ENCODE measurements around the gene GMPR2. TPM values are rescaled to one million over a fixed set of nuclear protein-coding genes. Genes with fewer than 3 reads are reported as not detected.

Gene GMPR2
- total and polyA plus RNA-seq, 2 of the 4 experiments (the other 2 are of a cell fraction) = 63.7 to 92.5 TPM

- no peak overlapping the region for H3K14ac ChIP-seq (replicated peaks; ENCODE audit: low read depth, low read length)
- peaks cover 2% of the 10 kb centered on the region; the same call in 1 of the 2 replicates for H3K36me3 ChIP-seq (ENCODE audit: control insufficient read depth, insufficient read depth, low read length)
- no peak overlapping the region for H3K56ac ChIP-seq (ENCODE audit: extremely low read depth, insufficient read depth, low read length)
- ChIA-PET POLR2A (ENCODE audit: unreplicated experiment) (no interaction called here), CTCF (no interaction called here)
- H3K4me2 ChIP-seq (ENCODE audit: low read depth, low read length) = no peak overlapping the region
- no peaks in the 10 kb centered on the region for H3K27me3 ChIP-seq (ENCODE audit: control insufficient read depth, insufficient read depth, low read length)
- H3K23ac ChIP-seq (ENCODE audit: low read depth, low read length) = no peak overlapping the region
- H3K27ac ChIP-seq (ENCODE audit: insufficient read depth, low read length) = no peak overlapping the region
- H2BK120ac ChIP-seq (ENCODE audit: low read depth, low read length) = no peak overlapping the region
- BruUV-seq (replicated peaks) = no TSS peak
- H3K4me3 ChIP-seq (ENCODE audit: insufficient read depth, low read depth, low read length) = no peak overlapping the region
- no peak overlapping the region for H2AK9ac ChIP-seq (replicated peaks; ENCODE audit: low read depth, low read length, poor library complexity)
- peaks cover 22% of the 10 kb centered on the region for H3K4me1 ChIP-seq (ENCODE audit: control insufficient read depth, insufficient read depth, low read length)
- H3K18ac ChIP-seq (ENCODE audit: low read depth, low read length) = no peak overlapping the region
- H4K5ac ChIP-seq (ENCODE audit: low read depth, low read length) = no peak overlapping the region
- ATAC-seq (ENCODE audit: low read depth) (no peak), DNase-seq (no peak)
- peaks cover 35% of the 10 kb centered on the region for H3K9me1 ChIP-seq (ENCODE audit: insufficient read depth, low read length)
- WGBS, 2 experiments (ENCODE audit: extremely low coverage in 2 of 2, insufficient read length in 1 of 2) = 100% methylated on average over 5 of the region's 12 CpGs; no CpG with 5 or more reads in 1 of the 2 experiments
- H2BK20ac ChIP-seq (ENCODE audit: low read depth, low read length) = no peak overlapping the region
- no peak overlapping the region for H2AFZ ChIP-seq (replicated peaks; ENCODE audit: low read length, poor library complexity)
- no peak overlapping the region for H2BK15ac ChIP-seq (ENCODE audit: low read depth, low read length)
- intact Hi-C loops (cut with micrococcal nuclease) (loop anchor here (2.0 kb wide), 1 partner anchor 15 kb away; the partner anchor contains the start of gene RABGGTA), dilution Hi-C loops (cut with HindIII; ENCODE audit: low sequenced_read_pairs, unreplicated experiment) (no loop called here), in situ Hi-C loops (cut with MboI; ENCODE audit: low sequenced_read_pairs) (no loop called here)
- H3K9me3 ChIP-seq (ENCODE audit: control insufficient read depth, insufficient read depth, low read length) = no peaks in the 10 kb centered on the region
- no peak overlapping the region for H3K4ac ChIP-seq (ENCODE audit: low read depth, low read length)
- peaks cover 0 to 2% of the 10 kb centered on the region in 2 experiments; a peak in 1 of 4 replicates for H3K79me1 ChIP-seq (ENCODE audit: low read depth in 1 of 2, low read length in 2 of 2)
- H2BK5ac ChIP-seq (ENCODE audit: low read depth, low read length, poor library complexity, severe bottlenecking) = no peak overlapping the region
- no peak overlapping the region for H3K9ac ChIP-seq (ENCODE audit: low read depth, low read length)
- no peak overlapping the region for H2AK5ac ChIP-seq (ENCODE audit: low read depth, low read length)
- no peaks in the 10 kb centered on the region for H4K20me1 ChIP-seq (ENCODE audit: insufficient read depth, low read length)
- no peak overlapping the region for H4K91ac ChIP-seq (ENCODE audit: insufficient read depth, low read depth, low read length)
- H4K8ac ChIP-seq (ENCODE audit: low read depth in 2 of 2, low read length in 2 of 2) = no peak overlapping the region
- TF ChIP-seq MAZ (IDR thresholded peaks at IDR 0.05; ENCODE audit: borderline replicate concordance, low read depth, low read length) (no peak), CEBPB (IDR thresholded peaks at IDR 0.05; ENCODE audit: low read depth, low read length) (no peak), MAFK (IDR thresholded peaks at IDR 0.05; ENCODE audit: low read depth, low read length) (no peak), CHD1 (IDR thresholded peaks at IDR 0.05; ENCODE audit: low read depth, low read length) (no peak), RFX5 (IDR thresholded peaks at IDR 0.05; ENCODE audit: low read depth, low read length) (no peak), BHLHE40 (IDR thresholded peaks at IDR 0.05; ENCODE audit: low read depth, low read length) (no peak), POLR2A (IDR thresholded peaks at IDR 0.05; ENCODE audit: low read depth, low read length) (no peak), FOS (IDR thresholded peaks at IDR 0.05; ENCODE audit: low read depth, low read length) (no peak), MXI1 (IDR thresholded peaks at IDR 0.05; ENCODE audit: borderline replicate concordance, low read depth, low read length) (no peak), ELK1 (IDR thresholded peaks at IDR 0.05; ENCODE audit: borderline replicate concordance, low read depth, low read length) (no peak), RAD21 (IDR thresholded peaks at IDR 0.05; ENCODE audit: low read length) (no peak), NFE2L2 (IDR thresholded peaks at IDR 0.05; ENCODE audit: low read depth, low read length) (no peak), SMC3 (IDR thresholded peaks at IDR 0.05; ENCODE audit: low read depth, low read length) (no peak)
- TF ChIP-seq, protein P1, sequence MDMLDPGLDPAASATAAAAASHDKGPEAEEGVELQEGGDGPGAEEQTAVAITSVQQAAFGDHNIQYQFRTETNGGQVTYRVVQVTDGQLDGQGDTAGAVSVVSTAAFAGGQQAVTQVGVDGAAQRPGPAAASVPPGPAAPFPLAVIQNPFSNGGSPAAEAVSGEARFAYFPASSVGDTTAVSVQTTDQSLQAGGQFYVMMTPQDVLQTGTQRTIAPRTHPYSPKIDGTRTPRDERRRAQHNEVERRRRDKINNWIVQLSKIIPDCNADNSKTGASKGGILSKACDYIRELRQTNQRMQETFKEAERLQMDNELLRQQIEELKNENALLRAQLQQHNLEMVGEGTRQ (IDR thresholded peaks at IDR 0.05; ENCODE audit: low read depth, low read length) = no peak
- TF ChIP-seq, protein P2, sequence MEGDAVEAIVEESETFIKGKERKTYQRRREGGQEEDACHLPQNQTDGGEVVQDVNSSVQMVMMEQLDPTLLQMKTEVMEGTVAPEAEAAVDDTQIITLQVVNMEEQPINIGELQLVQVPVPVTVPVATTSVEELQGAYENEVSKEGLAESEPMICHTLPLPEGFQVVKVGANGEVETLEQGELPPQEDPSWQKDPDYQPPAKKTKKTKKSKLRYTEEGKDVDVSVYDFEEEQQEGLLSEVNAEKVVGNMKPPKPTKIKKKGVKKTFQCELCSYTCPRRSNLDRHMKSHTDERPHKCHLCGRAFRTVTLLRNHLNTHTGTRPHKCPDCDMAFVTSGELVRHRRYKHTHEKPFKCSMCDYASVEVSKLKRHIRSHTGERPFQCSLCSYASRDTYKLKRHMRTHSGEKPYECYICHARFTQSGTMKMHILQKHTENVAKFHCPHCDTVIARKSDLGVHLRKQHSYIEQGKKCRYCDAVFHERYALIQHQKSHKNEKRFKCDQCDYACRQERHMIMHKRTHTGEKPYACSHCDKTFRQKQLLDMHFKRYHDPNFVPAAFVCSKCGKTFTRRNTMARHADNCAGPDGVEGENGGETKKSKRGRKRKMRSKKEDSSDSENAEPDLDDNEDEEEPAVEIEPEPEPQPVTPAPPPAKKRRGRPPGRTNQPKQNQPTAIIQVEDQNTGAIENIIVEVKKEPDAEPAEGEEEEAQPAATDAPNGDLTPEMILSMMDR (conservative IDR thresholded peaks at IDR 0.05; ENCODE audit: low read depth, low read length) = no peak
These were observed 23.4 kb downstream of the GMPR2 start for GRCh38 chr14:24255931-24256711.

Data from IMR-90 (cell line).